H1 (cell line): ENCODE results near the gene ARID5B. TPM values are rescaled to one million over a fixed set of nuclear protein-coding genes. Genes with fewer than 3 reads are reported as not detected.

Experiments
- CTCF ChIA-PET: fragments of 300-600 bp; sonication (Branson Sonifier 250); formaldehyde crosslinking; loops from one replicate; lab custom pipeline; 2021; ENCODE audit not compliant: partially characterized antibody; lab: Charles Lee
- POLR2A ChIA-PET: fragments of 300-600 bp; sonication (Branson Sonifier 250); formaldehyde crosslinking; loops from one replicate; lab custom pipeline; 2021; ENCODE audit warnings: inconsistent platforms; ENCODE audit not compliant: partially characterized antibody; lab: Charles Lee
- DNase-seq, 2 experiments: peaks; one replicate each; pipeline versions ENCODE4 v3.0.0 to v3.0.0-alpha.2; 2010 to 2022; ENCODE audit warnings: low spot score in 2 of 2, low read depth in 1 of 2, mixed read lengths in 1 of 2
- FAIRE-seq: peaks from 2 replicates; lab custom pipeline; 2011; peaks lifted over from hg19 to GRCh38; lab: Jason Lieb, UNC
- H2AFZ ChIP-seq: 2 replicates; pipeline ENCODE4 v1.8.1; 2012; ENCODE audit warnings: low read length, inconsistent platforms
- H2AK5ac ChIP-seq: 2 replicates; pipeline ENCODE4 v1.6.1; 2013; ENCODE audit warnings: low read depth, low read length
- H2BK120ac ChIP-seq: replicated peaks from 2 replicates; pipeline ENCODE3; 2013; ENCODE audit warnings: low read depth, low read length, inconsistent platforms
- H2BK12ac ChIP-seq: 2 replicates; pipeline ENCODE4 v1.6.1; 2013; ENCODE audit warnings: low read depth, low read length
- H2BK15ac ChIP-seq: 2 replicates; pipeline ENCODE4 v1.6.1; 2013; ENCODE audit warnings: low read length
- H2BK20ac ChIP-seq: 2 replicates; pipeline ENCODE4 v1.6.1; 2013; ENCODE audit warnings: low read length
- H2BK5ac ChIP-seq: 2 replicates; pipeline ENCODE4 v1.6.1; 2013; ENCODE audit warnings: low read depth, low read length
- H3K14ac ChIP-seq: 2 replicates; pipeline ENCODE4 v1.6.1; 2013; ENCODE audit warnings: inconsistent platforms; ENCODE audit not compliant: insufficient read length
- H3K18ac ChIP-seq: 2 replicates; pipeline ENCODE4 v1.6.1; 2013; ENCODE audit warnings: low read length; ENCODE audit errors: extremely low read depth
- H3K23ac ChIP-seq: 2 replicates; pipeline ENCODE4 v1.6.1; 2013; ENCODE audit warnings: inconsistent platforms; ENCODE audit not compliant: insufficient read length
- H3K23me2 ChIP-seq: 2 replicates; pipeline ENCODE4 v1.6.1; 2013; ENCODE audit warnings: low read depth, low read length
- H3K27ac ChIP-seq: 2 replicates; pipeline ENCODE4 v1.6.1; 2011; ENCODE audit warnings: low read depth, low read length, inconsistent platforms
- H3K27me3 ChIP-seq, 4 experiments: replicated peaks in 1 of 4; 1 replicate in 1 of 4; 2 replicates in 3 of 4; pipeline versions ENCODE4 v1.6.1 to v1.8.1; 2011 to 2013; ENCODE audit warnings: low read length in 3 of 4, mild to moderate bottlenecking in 3 of 4, inconsistent platforms in 2 of 4, mixed read lengths in 2 of 4, moderate library complexity in 1 of 4; ENCODE audit not compliant: control insufficient read depth in 3 of 4, insufficient read depth in 3 of 4; ENCODE audit errors: extremely low read depth in 1 of 4
- H3K36me3 ChIP-seq, 4 experiments: 2 replicates each; pipeline versions ENCODE4 v1.6.1 to v1.8.1; 2011 to 2013; ENCODE audit warnings: mild to moderate bottlenecking in 4 of 4, low read length in 3 of 4, moderate library complexity in 2 of 4, control low read depth in 1 of 4, inconsistent platforms in 1 of 4; ENCODE audit not compliant: insufficient read depth in 4 of 4, control insufficient read depth in 2 of 4
- H3K4ac ChIP-seq: replicated peaks from 2 replicates; pipeline ENCODE3; 2013; ENCODE audit warnings: low read length, low read depth, mixed read lengths, inconsistent platforms; ENCODE audit not compliant: insufficient read length
- H3K4me1 ChIP-seq, 4 experiments: replicated peaks in 1 of 4; 1 replicate in 1 of 4; 2 replicates in 3 of 4; pipeline versions ENCODE4 v1.6.1 to v1.8.1; 2011 to 2013; ENCODE audit warnings: low read length in 3 of 4, inconsistent platforms in 2 of 4, mixed read lengths in 1 of 4; ENCODE audit not compliant: insufficient read depth in 4 of 4, control insufficient read depth in 3 of 4
- H3K4me2 ChIP-seq, 2 experiments: 2 replicates each; pipeline versions ENCODE4 v1.6.1 to v1.8.1; 2011 to 2013; ENCODE audit warnings: low read depth in 2 of 2, low read length in 2 of 2, control low read depth in 1 of 2, inconsistent platforms in 1 of 2, mild to moderate bottlenecking in 1 of 2; ENCODE audit not compliant: insufficient read depth in 1 of 2
- H3K4me3 ChIP-seq, 4 experiments: fragments of 200-600, 300-600 bp in 1 of 4; sonication (generic), shearing (Covaris generic), sonication (Bioruptor Twin) in 1 of 4; 2 replicates each; pipeline versions ENCODE4 v1.5.1 to v1.8.1; 2011 to 2016; ENCODE audit warnings: low read length in 4 of 4, low read depth in 3 of 4, control low read depth in 2 of 4, inconsistent platforms in 2 of 4, mild to moderate bottlenecking in 2 of 4, mixed read lengths in 1 of 4, moderate library complexity in 1 of 4; ENCODE audit not compliant: insufficient read depth in 2 of 4; ENCODE audit errors: extremely low read depth in 1 of 4
- H3K56ac ChIP-seq: replicated peaks from 2 replicates; pipeline ENCODE3; 2013; ENCODE audit warnings: low read depth, mild to moderate bottlenecking, mixed read lengths, low read length, inconsistent platforms; ENCODE audit not compliant: insufficient read length
- H3K79me1 ChIP-seq: 2 replicates; pipeline ENCODE4 v1.6.1; 2013; ENCODE audit warnings: low read depth, low read length, control low read depth
- H3K79me2 ChIP-seq, 2 experiments: 2 replicates each; pipeline versions ENCODE4 v1.6.1 to v1.8.1; 2012 to 2013; ENCODE audit warnings: low read length in 2 of 2, mild to moderate bottlenecking in 2 of 2, inconsistent platforms in 1 of 2; ENCODE audit not compliant: insufficient read depth in 2 of 2, control insufficient read depth in 1 of 2
- H3K9ac ChIP-seq, 4 experiments: replicated peaks in 1 of 4; 1 replicate in 1 of 4; 2 replicates in 3 of 4; pipeline versions ENCODE4 v1.6.1 to v1.8.1; 2011 to 2013; ENCODE audit warnings: low read depth in 3 of 4, low read length in 3 of 4, control low read depth in 2 of 4, mild to moderate bottlenecking in 2 of 4, moderate library complexity in 2 of 4, inconsistent platforms in 1 of 4; ENCODE audit errors: extremely low read depth in 1 of 4
- H3K9me3 ChIP-seq, 2 experiments: 2 replicates each; pipeline versions ENCODE4 v1.6.1 to v1.8.1; 2012 to 2013; ENCODE audit warnings: mild to moderate bottlenecking in 2 of 2, moderate library complexity in 2 of 2, control low read depth in 1 of 2, inconsistent platforms in 1 of 2, low read depth in 1 of 2, low read length in 1 of 2, mixed read lengths in 1 of 2; ENCODE audit not compliant: insufficient read depth in 2 of 2
- H4K20me1 ChIP-seq, 2 experiments: replicated peaks in 1 of 2; 2 replicates each; pipeline versions ENCODE3 to v1.8.1; 2011 to 2013; ENCODE audit warnings: inconsistent platforms in 2 of 2, low read length in 2 of 2, mild to moderate bottlenecking in 1 of 2; ENCODE audit not compliant: insufficient read depth in 2 of 2, control insufficient read depth in 1 of 2
- H4K5ac ChIP-seq: 2 replicates; pipeline ENCODE4 v1.6.1; 2013; ENCODE audit warnings: low read length, low read depth, mixed read lengths, inconsistent platforms; ENCODE audit not compliant: insufficient read length
- H4K8ac ChIP-seq: 2 replicates; pipeline ENCODE4 v1.8.0; 2013; ENCODE audit warnings: mild to moderate bottlenecking, moderate library complexity, low read length, inconsistent platforms; ENCODE audit not compliant: insufficient read depth; ENCODE audit errors: extremely low read depth
- H4K91ac ChIP-seq: replicated peaks from 2 replicates; pipeline ENCODE3; 2013; ENCODE audit warnings: low read length, mixed read lengths, inconsistent platforms; ENCODE audit not compliant: insufficient read length
- BCL11A ChIP-seq, 2 experiments: IDR thresholded peaks; one replicate each; pipeline ENCODE4 v1.6.1; 2011; ENCODE audit warnings: low read depth in 2 of 2, low read length in 2 of 2, mild to moderate bottlenecking in 2 of 2
- BRCA1 ChIP-seq: IDR thresholded peaks from 2 replicates; pipeline ENCODE4 v1.6.1; 2012; ENCODE audit warnings: low read depth, low read length, improper control_type of control experiment
- CBX8 ChIP-seq: fragments of 300-800, 300-1000 bp; sonication (generic); IDR thresholded peaks from 2 replicates; pipeline ENCODE4 v1.7.1; 2016; ENCODE audit warnings: low read depth, low read length, borderline replicate concordance
- GTF2F1 ChIP-seq: IDR thresholded peaks from 2 replicates; pipeline ENCODE4 v1.6.1; 2012; ENCODE audit warnings: low read depth, low read length, improper control_type of control experiment, borderline replicate concordance
- RNF2 ChIP-seq: fragments of 200-900, 300-1000 bp; sonication (generic); IDR thresholded peaks from 2 replicates; pipeline ENCODE4 v1.7.1; 2016; ENCODE audit warnings: borderline replicate concordance, low read depth, mild to moderate bottlenecking, antibody characterized with exemption, low read length; ENCODE audit not compliant: poor library complexity, severe bottlenecking; ENCODE audit errors: missing control alignments
- SP2 ChIP-seq: IDR thresholded peaks from 2 replicates; pipeline ENCODE4 v1.6.1; 2012; ENCODE audit warnings: mild to moderate bottlenecking, low read length, inconsistent platforms
- SRF ChIP-seq: IDR thresholded peaks from 2 replicates; pipeline ENCODE4 v1.6.1; 2011; ENCODE audit warnings: mild to moderate bottlenecking, low read depth, low read length, moderate library complexity
- TAF7 ChIP-seq: optimal IDR thresholded peaks from 2 replicates; pipeline ENCODE3; 2011; ENCODE audit warnings: low read depth, mild to moderate bottlenecking, inconsistent platforms, low read length, moderate library complexity, borderline replicate concordance
- USF2 ChIP-seq: IDR thresholded peaks from 2 replicates; pipeline ENCODE4 v1.6.1; 2011; ENCODE audit warnings: low read length, improper control_type of control experiment
- YY1 ChIP-seq: IDR thresholded peaks from 2 replicates; pipeline ENCODE4 v1.6.1; 2011; ENCODE audit warnings: low read depth, mild to moderate bottlenecking, low read length
- ZNF274 ChIP-seq: IDR thresholded peaks from 2 replicates; pipeline ENCODE4 v1.7.0; 2012; ENCODE audit warnings: low read length, borderline replicate concordance; ENCODE audit errors: extremely low read depth
- WGBS, 2 experiments: shearing (Covaris generic) in 1 of 2; methylation state at CpG; one replicate each; pipeline versions ENCODE4 v1.1.6 to v1.1.7; 2013 to 2015; ENCODE audit warnings: low lambda C conversion rate in 2 of 2, mixed read lengths in 2 of 2, inconsistent platforms in 1 of 2, low coverage in 1 of 2, missing lambda C conversion rate in 1 of 2; ENCODE audit not compliant: insufficient replicate concordance in 2 of 2, insufficient coverage in 1 of 2, insufficient read length in 1 of 2; ENCODE audit errors: extremely low coverage in 1 of 2, missing lambda C conversion rate in 1 of 2; 5-methylcytosine and 5-hydroxymethylcytosine counted together
- polyA plus RNA-seq, 7 experiments: library from polyadenylated mRNA; depleted of rRNA in 3 of 7; stranded (reverse) in 5 of 7; unstranded in 2 of 7; fragments of >200 nt in 5 of 7; fragments of 200-250 nt in 2 of 7; gene quantifications; 1 replicate in 5 of 7; 2 replicates in 1 of 7; 4 replicates in 1 of 7; pipeline versions ENCODE4 v1.2.1 to v1.2.3, GENCODE V29; 2011 to 2013; ENCODE audit warnings: missing spikeins in 2 of 7, mixed read lengths in 2 of 7
- total RNA-seq: library from RNA; stranded (reverse); fragmentation: NEBNext Ultra II Directional; extraction: Animal tissue kit (Norgen Biotek cat#: 25700); gene quantifications from 2 replicates; pipeline ENCODE4 v1.2.1, GENCODE V29; 2021

ARID5B gene
- total and polyA plus RNA-seq, 2 of the 8 experiments (the other 6 are each of a cell fraction or from before 2014, with no cell fraction given) = 0.21 to 1.1 TPM

DNA sequence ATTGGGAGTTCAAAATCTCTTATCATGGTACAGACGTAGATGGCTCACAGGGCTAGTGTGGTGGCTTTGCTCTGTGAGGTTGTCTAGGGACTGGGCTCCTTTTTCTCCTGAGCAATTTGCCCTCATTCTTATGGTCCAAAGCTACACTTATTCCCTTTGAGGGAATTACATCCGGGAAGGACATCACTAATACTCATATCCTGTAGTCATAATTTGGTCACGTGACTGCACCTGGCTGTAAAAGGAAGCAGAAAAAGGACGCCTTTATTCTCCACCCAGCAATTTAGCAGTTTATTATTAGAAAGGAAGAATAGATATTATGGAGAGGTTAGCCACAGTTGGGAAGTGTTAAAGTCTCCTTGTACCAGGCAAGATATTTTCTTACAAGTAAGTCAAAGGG is 28.1 kb downstream of the ARID5B start:
- Histone ChIP-seq H3K27me3 (no peaks in the 10 kb centered on the region), H3K9ac (no peak overlapping the region), H3K18ac (no peak overlapping the region), H4K20me1 (no peaks in the 10 kb centered on the region), H3K27ac (no peak overlapping the region), H2BK12ac (no peak overlapping the region), H3K79me2 (no peaks in the 10 kb centered on the region), H3K23me2 (no peaks in the 10 kb centered on the region), H3K9me3 (no peaks in the 10 kb centered on the region), H3K14ac (no peak overlapping the region), H2BK20ac (no peak overlapping the region), H3K4me1 (no peaks in the 10 kb centered on the region), H4K91ac (no peak overlapping the region), H2AFZ (no peak overlapping the region), H3K4me2 (no peak overlapping the region), H4K8ac (no peak overlapping the region), H3K79me1 (no peaks in the 10 kb centered on the region), H3K23ac (no peak overlapping the region), H2BK5ac (no peak overlapping the region), H3K4me3 (no peak overlapping the region), H3K4ac (no peak overlapping the region), H3K36me3 (no peaks in the 10 kb centered on the region), H3K56ac (no peak overlapping the region), H4K5ac (no peak overlapping the region), H2AK5ac (no peak overlapping the region), H2BK15ac (no peak overlapping the region; the same call in 1 of the 2 replicates), H2BK120ac (no peak overlapping the region)
- ChIA-PET CTCF (interaction anchor here (0.7 kb wide), 1 partner anchor 338 kb away, joined by 3 read pairs; no protein-coding TSS in a partner anchor), POLR2A (no interaction called here)
- 92% methylated on average over 4 of the region's 4 CpGs; no CpG with 5 or more reads in 1 of the 2 experiments for WGBS, 2 experiments
- DNase-seq (no peak), FAIRE-seq (no peak)
- TF ChIP-seq USF2 = no peak
- TF ChIP-seq RNF2 = no peak
- TF ChIP-seq GTF2F1 = no peak
- no peak for TF ChIP-seq ZNF274
- no peak for TF ChIP-seq BCL11A (IDR thresholded peaks at IDR 0.05; ENCODE audit: low read depth in 2 of 2, low read length in 2 of 2)
- no peak for TF ChIP-seq BRCA1
- TF ChIP-seq YY1 = no peak
- TF ChIP-seq SP2 = no peak
- TF ChIP-seq CBX8 = no peak
- TF ChIP-seq TAF7 = no peak
- no peak for TF ChIP-seq SRF
